ENCODE data around the gene MARVELD1.
A peak's percentile ranks its signal among the peaks of the same experiment; 100 is the strongest.

MARVELD1 gene

DNA sequence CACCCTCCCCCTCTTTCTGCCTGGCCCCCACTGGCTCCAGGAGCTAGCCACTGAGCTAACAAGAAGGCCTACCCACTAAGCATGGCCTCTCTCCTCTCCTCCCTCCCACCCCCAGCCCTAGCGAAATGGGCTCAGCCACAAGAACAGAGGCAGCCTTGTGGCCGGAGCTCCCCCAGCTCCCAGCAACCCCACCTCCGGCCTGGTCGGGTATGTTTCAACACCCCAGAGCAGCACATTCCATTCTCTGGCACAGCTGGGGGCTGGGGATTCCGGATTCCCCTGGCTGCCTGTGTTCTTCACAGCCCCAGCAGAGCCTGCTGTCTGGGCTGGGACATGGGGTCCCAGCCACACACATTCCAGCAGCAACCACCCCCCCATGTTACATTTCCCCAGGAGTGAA is 49.3 kb downstream of the MARVELD1 start:
- H3K4me3 ChIP-seq (ENCODE audit: low read length in 2 of 2), result no peak overlapping the region
- peaks cover 21 to 30% of the 10 kb centered on the region in 2 donors for H3K36me3 ChIP-seq (ENCODE audit: control insufficient read depth in 2 of 2, insufficient read depth in 2 of 2, low read length in 2 of 2)
- H3K9me3 ChIP-seq (ENCODE audit: control insufficient read depth in 2 of 2, low read length in 2 of 2), result no peaks in the 10 kb centered on the region
- no peaks in the 10 kb centered on the region for H3K27me3 ChIP-seq (ENCODE audit: control insufficient read depth in 2 of 2, insufficient read depth in 2 of 2, low read length in 2 of 2)
- peaks cover 0 to 3% of the 10 kb centered on the region in 2 donors for H3K4me1 ChIP-seq (ENCODE audit: control insufficient read depth in 2 of 2, insufficient read depth in 2 of 2, low read length in 2 of 2)
- no peak overlapping the region for H3K9ac ChIP-seq (ENCODE audit: low read depth in 1 of 2, low read length in 2 of 2)
- H3K27ac ChIP-seq (ENCODE audit: low read depth in 2 of 2, low read length in 2 of 2), result no peak overlapping the region

DNA sequence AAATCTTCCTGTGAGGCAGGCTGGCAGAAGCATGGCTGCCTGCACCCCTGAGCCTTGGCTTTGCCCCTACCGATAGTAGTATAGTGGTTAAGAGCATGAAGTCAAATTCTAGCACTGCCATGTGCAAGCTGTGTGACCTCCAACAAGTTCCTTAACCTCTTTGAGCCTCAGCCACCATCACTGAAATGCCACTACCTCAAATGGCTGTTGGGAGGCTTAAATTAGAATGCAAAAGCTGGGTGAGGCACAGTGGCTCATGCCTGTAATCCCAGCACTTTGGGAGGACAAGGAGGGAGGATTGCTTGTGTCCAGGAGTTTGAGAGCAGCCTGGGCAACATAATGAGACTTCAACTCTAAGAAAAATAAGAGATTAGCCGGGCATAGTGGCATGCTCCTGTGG is 49.9 kb downstream of the MARVELD1 start:
- peaks cover 0 to 3% of the 10 kb centered on the region in 2 donors for H3K4me1 ChIP-seq (ENCODE audit: control insufficient read depth in 2 of 2, insufficient read depth in 2 of 2, low read length in 2 of 2)
- H3K4me3 ChIP-seq (ENCODE audit: low read length in 2 of 2), result no peak overlapping the region
- no peaks in the 10 kb centered on the region for H3K9me3 ChIP-seq (ENCODE audit: control insufficient read depth in 2 of 2, low read length in 2 of 2)
- peak overlapping the region in 1 of 2 donors; percentile 9 for H3K27ac ChIP-seq (ENCODE audit: low read depth in 2 of 2, low read length in 2 of 2)
- no peak overlapping the region for H3K9ac ChIP-seq (ENCODE audit: low read depth in 1 of 2, low read length in 2 of 2)
- no peaks in the 10 kb centered on the region for H3K27me3 ChIP-seq (ENCODE audit: control insufficient read depth in 2 of 2, insufficient read depth in 2 of 2, low read length in 2 of 2)
- H3K36me3 ChIP-seq (ENCODE audit: control insufficient read depth in 2 of 2, insufficient read depth in 2 of 2, low read length in 2 of 2), result peaks cover 21 to 30% of the 10 kb centered on the region in 2 donors

DNA sequence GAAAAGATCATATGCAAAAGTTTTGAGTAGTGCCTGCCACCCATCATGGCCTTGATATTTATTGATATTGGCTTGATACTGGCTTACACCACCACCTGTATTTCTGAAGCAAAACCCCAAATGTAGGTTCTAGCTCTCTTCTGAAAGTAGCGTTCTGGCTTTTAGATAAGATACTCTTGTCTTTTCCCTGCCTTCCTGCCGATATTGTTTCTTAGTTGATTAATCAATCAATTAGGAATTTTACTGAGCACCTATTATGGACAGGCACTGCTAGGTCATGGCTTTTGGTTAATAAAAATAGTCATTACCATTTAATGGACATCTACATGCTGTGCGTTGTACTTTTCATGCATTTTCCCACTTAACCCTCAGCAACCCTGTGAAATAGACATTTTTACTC is 50.4 kb downstream of the MARVELD1 start:
- Histone ChIP-seq H3K36me3 (ENCODE audit: control insufficient read depth in 2 of 2, insufficient read depth in 2 of 2, low read length in 2 of 2) (peaks cover 21 to 30% of the 10 kb centered on the region in 2 donors), H3K9ac (ENCODE audit: low read depth in 1 of 2, low read length in 2 of 2) (no peak overlapping the region), H3K4me3 (ENCODE audit: low read length in 2 of 2) (no peak overlapping the region), H3K27ac (ENCODE audit: low read depth in 2 of 2, low read length in 2 of 2) (no peak overlapping the region), H3K9me3 (ENCODE audit: control insufficient read depth in 2 of 2, low read length in 2 of 2) (no peaks in the 10 kb centered on the region), H3K27me3 (ENCODE audit: control insufficient read depth in 2 of 2, insufficient read depth in 2 of 2, low read length in 2 of 2) (peaks cover 0 to under 1% of the 10 kb centered on the region in 2 donors), H3K4me1 (ENCODE audit: control insufficient read depth in 2 of 2, insufficient read depth in 2 of 2, low read length in 2 of 2) (peaks cover 0 to 3% of the 10 kb centered on the region in 2 donors)

DNA sequence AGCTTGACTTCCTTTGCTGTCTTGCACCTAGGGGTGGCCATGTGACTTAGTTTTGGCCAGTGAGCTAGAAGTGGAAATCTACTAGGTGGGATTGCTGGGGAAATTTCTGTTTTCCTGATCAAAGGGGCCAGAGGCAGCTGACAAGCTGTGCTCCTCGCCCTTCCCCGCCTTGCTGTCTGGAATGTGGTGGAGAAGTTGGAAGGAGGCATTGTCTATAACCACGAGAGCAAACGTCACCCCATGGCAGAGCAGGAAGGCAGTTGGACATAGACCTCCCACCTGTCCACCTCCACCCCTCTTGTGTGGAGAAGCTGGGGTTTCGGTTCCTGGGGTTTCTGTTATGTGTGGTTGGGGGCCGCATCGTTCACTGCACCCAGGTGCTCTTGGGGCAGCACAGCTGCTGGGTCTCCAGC is 51.0 kb downstream of the MARVELD1 start:
- Histone ChIP-seq H3K4me3 (ENCODE audit: low read length in 2 of 2) (no peak overlapping the region), H3K4me1 (ENCODE audit: control insufficient read depth in 2 of 2, insufficient read depth in 2 of 2, low read length in 2 of 2) (peaks cover 0 to 3% of the 10 kb centered on the region in 2 donors), H3K9ac (ENCODE audit: low read depth in 1 of 2, low read length in 2 of 2) (no peak overlapping the region), H3K27ac (ENCODE audit: low read depth in 2 of 2, low read length in 2 of 2) (no peak overlapping the region), H3K27me3 (ENCODE audit: control insufficient read depth in 2 of 2, insufficient read depth in 2 of 2, low read length in 2 of 2) (peaks cover 5 to 6% of the 10 kb centered on the region in 2 donors), H3K36me3 (ENCODE audit: control insufficient read depth in 2 of 2, insufficient read depth in 2 of 2, low read length in 2 of 2) (peaks cover 16 to 24% of the 10 kb centered on the region in 2 donors), H3K9me3 (ENCODE audit: control insufficient read depth in 2 of 2, low read length in 2 of 2) (no peaks in the 10 kb centered on the region)

DNA sequence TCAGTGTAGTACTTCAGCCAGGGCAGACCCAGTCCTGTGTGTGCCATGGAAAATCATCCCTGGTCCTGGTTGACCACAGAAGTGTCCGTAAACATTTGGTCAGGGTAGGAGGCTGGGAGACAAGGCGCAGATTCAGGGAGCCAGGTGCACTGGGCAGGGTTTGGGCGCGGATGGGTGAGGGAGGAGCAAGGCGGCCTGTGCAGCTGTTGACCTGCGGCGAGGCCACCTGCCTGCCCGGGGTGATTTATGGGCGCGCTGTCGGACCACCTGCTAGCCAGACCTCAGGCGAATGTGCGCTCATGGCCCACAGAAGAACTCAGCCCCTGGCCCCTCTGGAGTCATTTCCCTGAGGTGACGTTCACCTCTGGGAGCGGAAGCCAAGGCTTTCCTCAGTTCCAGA is 51.7 kb downstream of the MARVELD1 start:
- H3K9ac ChIP-seq (ENCODE audit: low read depth in 1 of 2, low read length in 2 of 2), result no peak overlapping the region
- peaks cover 6 to 8% of the 10 kb centered on the region in 2 donors for H3K27me3 ChIP-seq (ENCODE audit: control insufficient read depth in 2 of 2, insufficient read depth in 2 of 2, low read length in 2 of 2)
- H3K4me1 ChIP-seq (ENCODE audit: control insufficient read depth in 2 of 2, insufficient read depth in 2 of 2, low read length in 2 of 2), result peaks cover 0 to 3% of the 10 kb centered on the region in 2 donors
- H3K36me3 ChIP-seq (ENCODE audit: control insufficient read depth in 2 of 2, insufficient read depth in 2 of 2, low read length in 2 of 2), result peaks cover 10 to 17% of the 10 kb centered on the region in 2 donors
- H3K27ac ChIP-seq (ENCODE audit: low read depth in 2 of 2, low read length in 2 of 2), result no peak overlapping the region
- H3K4me3 ChIP-seq (ENCODE audit: low read length in 2 of 2), result no peak overlapping the region
- no peaks in the 10 kb centered on the region for H3K9me3 ChIP-seq (ENCODE audit: control insufficient read depth in 2 of 2, low read length in 2 of 2)

DNA sequence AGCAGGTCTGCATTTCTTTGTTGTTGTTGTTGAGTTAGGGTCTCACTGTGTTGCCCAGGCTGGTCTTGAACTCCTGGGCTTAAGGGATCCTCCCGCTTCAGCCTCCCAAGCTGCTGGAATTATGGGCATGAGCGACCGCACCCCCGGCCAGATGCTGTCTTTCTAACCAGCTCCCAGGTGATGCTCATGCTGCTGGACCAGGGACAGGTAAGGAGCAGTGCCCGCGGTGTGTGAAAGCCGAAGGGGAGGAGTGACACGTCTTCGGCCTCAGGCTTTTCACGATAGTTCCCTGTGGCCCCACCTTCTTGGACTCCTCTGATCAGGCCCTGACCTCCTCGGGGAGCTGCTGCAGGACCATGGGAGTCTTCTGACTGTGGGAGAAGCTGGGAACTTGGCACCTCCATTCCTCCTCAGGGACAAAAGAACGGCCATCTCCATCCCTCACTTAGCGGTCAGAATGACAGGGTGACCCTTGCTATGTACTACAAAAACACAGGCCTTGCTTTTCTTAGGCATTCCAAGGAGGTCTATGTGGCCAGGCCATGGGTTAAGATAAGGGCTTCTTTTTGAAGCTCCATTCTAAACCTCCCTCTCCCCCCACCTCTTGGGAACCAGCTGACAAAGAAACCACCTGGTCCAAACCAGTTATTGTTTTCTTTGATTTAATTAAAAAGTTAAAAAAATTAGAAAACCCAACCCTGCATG is 52.7 kb downstream of the MARVELD1 start:
- H3K36me3 ChIP-seq (ENCODE audit: control insufficient read depth in 2 of 2, insufficient read depth in 2 of 2, low read length in 2 of 2), result peaks cover 2 to 8% of the 10 kb centered on the region in 2 donors
- H3K4me3 ChIP-seq (ENCODE audit: low read length in 2 of 2), result no peak overlapping the region
- no peak overlapping the region for H3K27ac ChIP-seq (ENCODE audit: low read depth in 2 of 2, low read length in 2 of 2)
- peaks cover 0 to 3% of the 10 kb centered on the region in 2 donors for H3K4me1 ChIP-seq (ENCODE audit: control insufficient read depth in 2 of 2, insufficient read depth in 2 of 2, low read length in 2 of 2)
- H3K9me3 ChIP-seq (ENCODE audit: control insufficient read depth in 2 of 2, low read length in 2 of 2), result no peaks in the 10 kb centered on the region
- no peak overlapping the region for H3K9ac ChIP-seq (ENCODE audit: low read depth in 1 of 2, low read length in 2 of 2)
- peaks cover 14 to 19% of the 10 kb centered on the region in 2 donors for H3K27me3 ChIP-seq (ENCODE audit: control insufficient read depth in 2 of 2, insufficient read depth in 2 of 2, low read length in 2 of 2)

DNA sequence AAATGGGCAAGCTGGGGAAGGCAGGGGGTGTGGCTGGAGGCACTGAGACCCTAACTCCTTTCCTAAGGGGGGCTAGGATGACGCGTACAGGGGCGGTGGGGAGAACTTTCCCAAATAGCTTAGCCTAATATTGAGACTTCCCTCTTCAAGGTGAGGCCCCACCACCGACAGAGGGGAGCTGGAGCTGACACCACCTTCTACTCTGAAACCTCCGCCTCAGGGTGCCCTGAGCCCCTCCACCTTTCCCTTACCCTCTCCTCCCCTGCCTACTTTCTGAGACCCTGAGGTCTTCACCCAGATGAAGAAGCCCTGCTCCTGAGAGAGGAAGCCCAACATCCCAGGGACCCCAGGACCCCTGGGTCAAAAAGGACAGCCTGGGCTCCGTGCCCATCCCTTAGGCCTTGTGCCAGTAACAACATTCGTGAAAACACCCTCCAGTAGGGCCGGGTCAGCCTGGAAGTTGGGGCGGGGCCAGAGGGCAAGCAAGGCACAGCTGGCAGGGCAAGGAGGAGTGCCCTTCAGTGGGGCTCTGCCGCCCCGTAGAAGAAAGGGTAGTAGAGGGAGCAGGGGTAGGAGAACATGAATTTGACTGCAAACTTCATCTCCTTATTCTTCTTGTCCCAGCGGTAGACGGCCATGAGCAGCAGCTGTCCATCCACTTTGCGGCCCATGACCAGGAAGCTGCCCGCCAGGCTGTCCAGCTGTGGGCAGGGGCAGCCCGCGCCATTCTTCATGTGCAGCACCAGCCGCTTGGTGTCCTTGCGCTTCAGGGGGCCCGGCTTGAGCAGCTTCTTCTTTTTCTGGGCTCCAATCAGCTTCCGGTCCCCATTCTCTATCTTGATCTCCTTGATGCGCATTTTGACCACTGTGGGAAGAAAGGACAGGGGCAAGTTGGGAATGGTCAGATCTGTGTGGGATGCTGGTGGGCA is 53.7 kb downstream of the MARVELD1 start:
- H3K36me3 ChIP-seq (ENCODE audit: control insufficient read depth in 2 of 2, insufficient read depth in 2 of 2, low read length in 2 of 2), result peaks cover 0 to under 1% of the 10 kb centered on the region in 2 donors

More for the DNA sequence above, 53.7 kb downstream of the MARVELD1 start:
- peaks cover 21 to 22% of the 10 kb centered on the region in 2 donors for H3K27me3 ChIP-seq (ENCODE audit: control insufficient read depth in 2 of 2, insufficient read depth in 2 of 2, low read length in 2 of 2)
- no peak overlapping the region for H3K9ac ChIP-seq (ENCODE audit: low read depth in 1 of 2, low read length in 2 of 2)
- peaks cover 0 to 3% of the 10 kb centered on the region in 2 donors for H3K4me1 ChIP-seq (ENCODE audit: control insufficient read depth in 2 of 2, insufficient read depth in 2 of 2, low read length in 2 of 2)
- H3K9me3 ChIP-seq (ENCODE audit: control insufficient read depth in 2 of 2, low read length in 2 of 2), result no peaks in the 10 kb centered on the region
- H3K27ac ChIP-seq (ENCODE audit: low read depth in 2 of 2, low read length in 2 of 2), result no peak overlapping the region
- no peak overlapping the region for H3K4me3 ChIP-seq (ENCODE audit: low read length in 2 of 2)

Measured in mucosa of rectum (tissue), 2 donors.